Fibroblast of lung (primary cell): ENCODE measurements around the gene RNPEP. TPM values are rescaled to one million over a fixed set of nuclear protein-coding genes. Genes with fewer than 3 reads are reported as not detected.

Experiments
- DNase-seq, 2 donors: peaks; one replicate each; pipeline versions ENCODE4 v3.0.0 to v3.0.0-alpha.2; 2010; ENCODE audit warnings: low read depth in 2 of 2
- H2AFZ ChIP-seq: 2 replicates; pipeline ENCODE4 v1.5.1; 2012; ENCODE audit warnings: low read length, control low read depth, inconsistent platforms
- H3K27ac ChIP-seq: 2 replicates; pipeline ENCODE4 v1.5.1; 2011; ENCODE audit warnings: low read length, control low read depth; ENCODE audit not compliant: insufficient read depth
- H3K27me3 ChIP-seq: 2 replicates; pipeline ENCODE4 v1.5.1; 2011; ENCODE audit warnings: mild to moderate bottlenecking, low read length; ENCODE audit not compliant: control insufficient read depth, insufficient read depth
- H3K36me3 ChIP-seq: 2 replicates; pipeline ENCODE4 v1.5.1; 2011; ENCODE audit warnings: low read length; ENCODE audit not compliant: control insufficient read depth, insufficient read depth
- H3K4me1 ChIP-seq: 2 replicates; pipeline ENCODE4 v1.5.1; 2011; ENCODE audit warnings: low read length; ENCODE audit not compliant: control insufficient read depth, insufficient read depth; ENCODE audit errors: extremely low read depth
- H3K4me2 ChIP-seq: 2 replicates; pipeline ENCODE4 v1.5.1; 2011; ENCODE audit warnings: low read length, control low read depth; ENCODE audit not compliant: insufficient read depth; ENCODE audit errors: extremely low read depth
- H3K4me3 ChIP-seq, 4 experiments: fragments of 200-600 bp in 1 of 4; sonication (generic) in 1 of 4; replicated peaks in 1 of 4; 2 replicates each; pipeline ENCODE4 v1.5.1; 2011 to 2016; ENCODE audit warnings: low read length in 4 of 4, low read depth in 3 of 4, mild to moderate bottlenecking in 3 of 4, control low read depth in 2 of 4, inconsistent platforms in 1 of 4, mixed read lengths in 1 of 4; ENCODE audit not compliant: insufficient read depth in 1 of 4; ENCODE audit errors: control extremely low read depth in 1 of 4
- H3K79me2 ChIP-seq: 2 replicates; pipeline ENCODE4 v1.5.1; 2012; ENCODE audit warnings: mild to moderate bottlenecking, low read length, inconsistent platforms; ENCODE audit not compliant: control insufficient read depth, insufficient read depth
- H3K9ac ChIP-seq: 2 replicates; pipeline ENCODE4 v1.5.1; 2011; ENCODE audit warnings: mild to moderate bottlenecking, low read length, control low read depth; ENCODE audit not compliant: insufficient read depth
- H3K9me3 ChIP-seq: 2 replicates; pipeline ENCODE4 v1.5.1; 2012; ENCODE audit warnings: low read depth, low read length; ENCODE audit not compliant: control insufficient read depth, insufficient read depth
- H4K20me1 ChIP-seq: 2 replicates; pipeline ENCODE4 v1.5.1; 2011; ENCODE audit warnings: low read length; ENCODE audit not compliant: control insufficient read depth, insufficient read depth; ENCODE audit errors: extremely low read depth
- CTCF ChIP-seq, 2 donors: IDR thresholded peaks in 1 of 2; conservative IDR thresholded peaks in 1 of 2; 1 replicate in 1 of 2; 2 replicates in 1 of 2; pipeline ENCODE4 v1.5.1; 2011 to 2012; ENCODE audit warnings: low read length in 2 of 2, control low read depth in 1 of 2, inconsistent platforms in 1 of 2, low read depth in 1 of 2, mild to moderate bottlenecking in 1 of 2
- EZH2 ChIP-seq: IDR thresholded peaks from 2 replicates; pipeline ENCODE4 v1.5.1; 2012; ENCODE audit warnings: low read length, control low read depth, mild to moderate bottlenecking; ENCODE audit errors: missing control alignments
- polyA plus RNA-seq, 2 donors: library from polyadenylated mRNA; depleted of rRNA in 1 of 2; stranded (reverse) in 1 of 2; unstranded in 1 of 2; fragments of >200 nt; gene quantifications; 2 replicates each; pipeline ENCODE4 v1.2.1, GENCODE V29; 2011 to 2012; ENCODE audit warnings: missing spikeins in 1 of 2
- total RNA-seq: library from RNA; depleted of rRNA; stranded (reverse); fragments of >200 nt; gene quantifications from 2 replicates; pipeline ENCODE4 v1.2.1, GENCODE V29; 2014

RNPEP gene
- total and polyA plus RNA-seq, 2 donors (not counting 1 experiment from before 2014, with no cell fraction given): 56.9 to 77.1 TPM

- Histone ChIP-seq H3K4me3 (no peak overlapping the region), H3K4me1 (peaks cover 8% of the 10 kb centered on the region), H3K36me3 (no peaks in the 10 kb centered on the region), H4K20me1 (no peaks in the 10 kb centered on the region), H2AFZ (no peak overlapping the region), H3K9ac (no peak overlapping the region), H3K4me2 (peak overlapping the region; percentile 41), H3K79me2 (no peaks in the 10 kb centered on the region), H3K27me3 (peaks cover 3% of the 10 kb centered on the region), H3K9me3 (no peaks in the 10 kb centered on the region), H3K27ac (peak overlapping the region; percentile 22)
- DNase-seq: no peak
- no peak for TF ChIP-seq EZH2
- no peak for TF ChIP-seq CTCF (conservative IDR thresholded peaks at IDR 0.05 in 1 of 2, IDR thresholded peaks at IDR 0.05 in 1 of 2; ENCODE audit: low read depth in 1 of 2, low read length in 2 of 2)
Measured at GRCh38 chr1:202029727-202030126, 47.3 kb downstream of the RNPEP start.

GRCh38 chr1:202031796-202032195 lies 49.3 kb downstream of the RNPEP start:
- no peaks in the 10 kb centered on the region for H3K36me3 ChIP-seq
- H2AFZ ChIP-seq: no peak overlapping the region
- no peaks in the 10 kb centered on the region for H3K9me3 ChIP-seq
- H3K27me3 ChIP-seq: peaks cover 3% of the 10 kb centered on the region
- H3K79me2 ChIP-seq: no peaks in the 10 kb centered on the region
- no peak overlapping the region for H3K4me3 ChIP-seq
- no peak overlapping the region for H3K4me2 ChIP-seq
- H4K20me1 ChIP-seq: no peaks in the 10 kb centered on the region
- TF ChIP-seq EZH2: no peak
- no peak for TF ChIP-seq CTCF (conservative IDR thresholded peaks at IDR 0.05 in 1 of 2, IDR thresholded peaks at IDR 0.05 in 1 of 2; ENCODE audit: low read depth in 1 of 2, low read length in 2 of 2)
- no peak overlapping the region for H3K9ac ChIP-seq
- no peak for DNase-seq
- H3K4me1 ChIP-seq: peaks cover 8% of the 10 kb centered on the region
- no peak overlapping the region for H3K27ac ChIP-seq

- no peaks in the 10 kb centered on the region for H4K20me1 ChIP-seq
- no peak overlapping the region for H3K4me3 ChIP-seq
- peaks cover 3% of the 10 kb centered on the region for H3K27me3 ChIP-seq
- no peaks in the 10 kb centered on the region for H3K9me3 ChIP-seq
- TF ChIP-seq EZH2: no peak
- no peak for TF ChIP-seq CTCF (conservative IDR thresholded peaks at IDR 0.05 in 1 of 2, IDR thresholded peaks at IDR 0.05 in 1 of 2; ENCODE audit: low read depth in 1 of 2, low read length in 2 of 2)
- no peak overlapping the region for H3K27ac ChIP-seq
- no peak for DNase-seq
- no peak overlapping the region for H2AFZ ChIP-seq
- no peak overlapping the region for H3K9ac ChIP-seq
- H3K4me1 ChIP-seq: peaks cover 8% of the 10 kb centered on the region
- H3K4me2 ChIP-seq: peak overlapping the region; percentile 0
- H3K79me2 ChIP-seq: no peaks in the 10 kb centered on the region
- no peaks in the 10 kb centered on the region for H3K36me3 ChIP-seq
Measured at GRCh38 chr1:202034149-202034682, 51.8 kb downstream of the RNPEP start.
